Motor neuron (in vitro differentiated cells): Measurements from ENCODE around the gene FCN2. TPM values are rescaled to one million over a fixed set of nuclear protein-coding genes. Genes with fewer than 3 reads are reported as not detected.

Experiments used
- ATAC-seq, 8 experiments: fragments of 200-7000 bp; cut with Tn5 transposase; replicated peaks in 6 of 8; 2 replicates each; pipeline ENCODE4 v1.8.0; 2021; ENCODE audit warnings: mild to moderate bottlenecking in 8 of 8, moderate library complexity in 8 of 8
- H3K27ac ChIP-seq, 2 donors: fragments of 250-450 bp; sonication (Bioruptor Pico); 2 replicates each; pipeline ENCODE4 v1.9.0; 2021; ENCODE audit warnings: antibody characterized with exemption in 2 of 2, mild to moderate bottlenecking in 2 of 2, moderate library complexity in 1 of 2
- H3K4me1 ChIP-seq, 2 donors: fragments of 250-450 bp; sonication (Bioruptor Pico); replicated peaks in 1 of 2; 2 replicates each; pipeline ENCODE4 v1.6.1; 2021; ENCODE audit warnings: antibody characterized with exemption in 2 of 2, mild to moderate bottlenecking in 2 of 2, moderate library complexity in 1 of 2
- H3K4me3 ChIP-seq, 5 donors: fragments of 250-450 bp; sonication (Bioruptor Pico); 2 replicates each; pipeline ENCODE4 v1.9.0; 2021; ENCODE audit warnings: antibody characterized with exemption in 5 of 5, mild to moderate bottlenecking in 5 of 5, moderate library complexity in 4 of 5
- WGBS, 10 experiments: fragments of 450-650 bp; shearing (Covaris generic); methylation state at CpG; one replicate each; pipeline ENCODE4 v1.0.0; 2022; 5-methylcytosine and 5-hydroxymethylcytosine counted together
- in situ Hi-C, 9 experiments: fragments of 400-800 bp; cut with MboI; loops; one replicate each; pipeline ENCODE4 v1.15.0; 2021; ENCODE audit warnings: low sequenced_read_pairs in 9 of 9, low pct_unique_long_range_greater_than_20kb in 2 of 9; ENCODE audit not compliant: unreplicated experiment in 9 of 9
- total RNA-seq, 8 experiments: library from RNA; unstranded; fragments of 300-600 nt; gene quantifications; 2 replicates each; pipeline versions ENCODE4 v1.2.3 to v1.2.4, GENCODE V29; 2022

The FCN2 gene
- total RNA-seq, 8 experiments from 2014 or later, result 0.21 TPM; not detected in 7

- no peak overlapping the region for H3K4me3 ChIP-seq
- in situ Hi-C loops, result no loop called here
- WGBS, 10 experiments, result 56 to 100% (median 90%) methylated on average over 1 to 10 of the region's 10 CpGs; no CpG with 5 or more reads in 2 of the 10 experiments
- ATAC-seq, result peak in 3 of 8 experiments; percentile 11 to 52 (median 12)
- H3K27ac ChIP-seq, result no peak overlapping the region
- no peaks in the 10 kb centered on the region for H3K4me1 ChIP-seq
Observed at GRCh38 chr9:134889386-134890154, 9.0 kb downstream of the FCN2 start.

- WGBS, 10 experiments, result 17 to 83% (median 57%) methylated on average over 1 to 5 of the region's 5 CpGs; no CpG with 5 or more reads in 1 of the 10 experiments
- H3K4me3 ChIP-seq, result no peak overlapping the region
- ATAC-seq, result peak in 3 of 8 experiments; percentile 85 to 90 (median 88)
- in situ Hi-C loops, result no loop called here
- no peak overlapping the region for H3K27ac ChIP-seq
- no peaks in the 10 kb centered on the region for H3K4me1 ChIP-seq
Observed at GRCh38 chr9:134890155-134890495, 9.5 kb downstream of the FCN2 start.

- 38 to 100% (median 87%) methylated on average over 1 to 6 of the region's 8 CpGs; no CpG with 5 or more reads in 1 of the 10 experiments for WGBS, 10 experiments
- H3K27ac ChIP-seq, result no peak overlapping the region
- peak in 5 of 8 experiments; percentile 7 to 52 (median 42) for ATAC-seq
Observed at GRCh38 chr9:134891053-134891452, 10.4 kb downstream of the FCN2 start.

GRCh38 chr9:134891713-134892112 is 11.1 kb downstream of the FCN2 start:
- H3K4me1 ChIP-seq, result no peaks in the 10 kb centered on the region
- no peak overlapping the region for H3K4me3 ChIP-seq
- 5 to 83% (median 73%) methylated on average over 2 to 3 of the region's 5 CpGs; no CpG with 5 or more reads in 3 of the 10 experiments for WGBS, 10 experiments
- H3K27ac ChIP-seq, result no peak overlapping the region
- in situ Hi-C loops, result no loop called here
- ATAC-seq, result no peak

More at GRCh38 chr9:134891053-134891452, 10.4 kb downstream of the FCN2 start:
- in situ Hi-C loops, result no loop called here
- H3K4me3 ChIP-seq, result no peak overlapping the region
- no peaks in the 10 kb centered on the region for H3K4me1 ChIP-seq

- H3K4me1 ChIP-seq, result no peaks in the 10 kb centered on the region
- H3K4me3 ChIP-seq, result no peak overlapping the region
- 0 to 80% (median 35%) methylated on average over 1 to 2 of the region's 6 CpGs; no CpG with 5 or more reads in 6 of the 10 experiments for WGBS, 10 experiments
- in situ Hi-C loops, result no loop called here
- no peak overlapping the region for H3K27ac ChIP-seq
- no peak for ATAC-seq
Observed at GRCh38 chr9:134892221-134892620, 11.6 kb downstream of the FCN2 start.

- no peak for ATAC-seq
- Histone ChIP-seq H3K27ac (no peak overlapping the region), H3K4me1 (no peaks in the 10 kb centered on the region), H3K4me3 (no peak overlapping the region)
- in situ Hi-C loops, result no loop called here
- 0 to 100% (median 76%) methylated on average over 1 to 6 of the region's 7 CpGs; no CpG with 5 or more reads in 2 of the 10 experiments for WGBS, 10 experiments
Observed at GRCh38 chr9:134892820-134893420, 12.3 kb downstream of the FCN2 start.

- ATAC-seq, result peak in 2 of 8 experiments; percentile 33 to 45
- no peak overlapping the region for H3K27ac ChIP-seq
- no peak overlapping the region for H3K4me3 ChIP-seq
- 60 to 100% (median 85%) methylated on average over 1 to 7 of the region's 7 CpGs; no CpG with 5 or more reads in 3 of the 10 experiments for WGBS, 10 experiments
- in situ Hi-C loops, result no loop called here
- H3K4me1 ChIP-seq, result no peaks in the 10 kb centered on the region
Observed at GRCh38 chr9:134894136-134894860, 13.7 kb downstream of the FCN2 start.

- in situ Hi-C loops, result no loop called here
- no peaks in the 10 kb centered on the region for H3K4me1 ChIP-seq
- WGBS, 10 experiments, result 0 to 100% (median 56%) methylated on average over 1 to 3 of the region's 3 CpGs
- no peak overlapping the region for H3K27ac ChIP-seq
- ATAC-seq, result no peak
- H3K4me3 ChIP-seq, result no peak overlapping the region
Observed at GRCh38 chr9:134895097-134895496, 14.5 kb downstream of the FCN2 start.

GRCh38 chr9:134895567-134895907 is 14.9 kb downstream of the FCN2 start:
- in situ Hi-C loops, result no loop called here
- WGBS, 10 experiments, result 0 to 58% (median 56%) methylated on average over 2 of the region's 2 CpGs; no CpG with 5 or more reads in 1 of the 10 experiments
- H3K4me1 ChIP-seq, result no peaks in the 10 kb centered on the region
- no peak overlapping the region for H3K27ac ChIP-seq
- no peak for ATAC-seq
- H3K4me3 ChIP-seq, result no peak overlapping the region

- ATAC-seq, result peak in 4 of 8 experiments; percentile 19 to 56 (median 46)
- WGBS, 10 experiments, result 42 to 100% (median 71%) methylated on average over 1 to 8 of the region's 14 CpGs; no CpG with 5 or more reads in 1 of the 10 experiments
- Histone ChIP-seq H3K4me1 (no peaks in the 10 kb centered on the region), H3K27ac (no peak overlapping the region), H3K4me3 (no peak overlapping the region)
- in situ Hi-C loops, result no loop called here
Observed at GRCh38 chr9:134895908-134896833, 15.6 kb downstream of the FCN2 start.

- Histone ChIP-seq H3K4me1 (no peaks in the 10 kb centered on the region), H3K4me3 (no peak overlapping the region), H3K27ac (no peak overlapping the region)
- no peak for ATAC-seq
- WGBS, 10 experiments, result 59 to 93% (median 83%) methylated on average over 3 to 13 of the region's 14 CpGs
- in situ Hi-C loops, result no loop called here
Observed at GRCh38 chr9:134896834-134897583, 16.4 kb downstream of the FCN2 start.
